Loucy (cell line): ENCODE measurements around the gene THBS1.

Experiments used
- EZH2phosphoT487 ChIP-seq: fragments of 200-600 bp; IDR thresholded peaks from 2 replicates; pipeline ENCODE4 v1.6.1; 2018; ENCODE audit warnings: antibody characterized with exemption, mild to moderate bottlenecking, moderate library complexity, borderline replicate concordance
- TF ChIP-seq, protein P1 (sequence below): fragments of 200-600 bp; sonication (generic); conservative IDR thresholded peaks from 2 replicates; pipeline ENCODE4 v1.5.1; 2014; ENCODE audit warnings: mild to moderate bottlenecking, antibody characterized with exemption, low read length

DNA sequence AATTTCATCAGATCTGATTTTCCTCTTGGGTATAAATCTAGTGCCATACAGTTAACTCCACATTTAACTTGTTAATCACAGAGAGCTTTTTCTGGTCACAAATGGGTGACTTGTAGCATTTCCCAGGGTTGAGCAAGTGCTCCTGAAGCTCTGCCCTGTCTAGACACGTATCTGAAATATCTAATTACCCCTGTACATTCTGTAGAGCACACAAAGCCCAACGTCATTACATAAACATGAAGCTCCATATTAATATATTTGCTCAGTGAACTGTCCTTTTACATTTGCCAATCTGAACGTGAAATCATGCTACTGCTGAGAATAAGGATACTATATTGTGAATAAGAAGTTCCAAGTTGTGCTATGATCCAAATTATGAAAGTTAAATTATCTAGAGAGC is 49.0 kb downstream of the THBS1 start:
- TF ChIP-seq, protein P1, sequence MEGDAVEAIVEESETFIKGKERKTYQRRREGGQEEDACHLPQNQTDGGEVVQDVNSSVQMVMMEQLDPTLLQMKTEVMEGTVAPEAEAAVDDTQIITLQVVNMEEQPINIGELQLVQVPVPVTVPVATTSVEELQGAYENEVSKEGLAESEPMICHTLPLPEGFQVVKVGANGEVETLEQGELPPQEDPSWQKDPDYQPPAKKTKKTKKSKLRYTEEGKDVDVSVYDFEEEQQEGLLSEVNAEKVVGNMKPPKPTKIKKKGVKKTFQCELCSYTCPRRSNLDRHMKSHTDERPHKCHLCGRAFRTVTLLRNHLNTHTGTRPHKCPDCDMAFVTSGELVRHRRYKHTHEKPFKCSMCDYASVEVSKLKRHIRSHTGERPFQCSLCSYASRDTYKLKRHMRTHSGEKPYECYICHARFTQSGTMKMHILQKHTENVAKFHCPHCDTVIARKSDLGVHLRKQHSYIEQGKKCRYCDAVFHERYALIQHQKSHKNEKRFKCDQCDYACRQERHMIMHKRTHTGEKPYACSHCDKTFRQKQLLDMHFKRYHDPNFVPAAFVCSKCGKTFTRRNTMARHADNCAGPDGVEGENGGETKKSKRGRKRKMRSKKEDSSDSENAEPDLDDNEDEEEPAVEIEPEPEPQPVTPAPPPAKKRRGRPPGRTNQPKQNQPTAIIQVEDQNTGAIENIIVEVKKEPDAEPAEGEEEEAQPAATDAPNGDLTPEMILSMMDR: no peak
- TF ChIP-seq EZH2phosphoT487: no peak
